Omental fat pad (tissue), 4 donors: ENCODE results near the gene DDX27. TPM values are rescaled to one million over a fixed set of nuclear protein-coding genes. Genes with fewer than 3 reads are reported as not detected.

Experiments used
- ATAC-seq: fragments of 150-250 bp; one replicate; pipeline ENCODE4 v1.9.1; 2016; ENCODE audit warnings: mild to moderate bottlenecking, moderate library complexity; ENCODE audit not compliant: low FRiP score
- DNase-seq: peaks from one replicate; pipeline ENCODE4 v3.0.0-alpha.2; 2019; ENCODE audit warnings: low spot score
- CTCF ChIP-seq, 3 donors: fragments of 450-650 bp; IDR thresholded peaks; one replicate each; pipeline ENCODE4 v1.5.1; 2016 to 2017; ENCODE audit warnings: antibody characterized with exemption in 3 of 3, mild to moderate bottlenecking in 3 of 3, moderate library complexity in 2 of 3
- total RNA-seq, 4 donors: library from RNA; depleted of rRNA; stranded (reverse); fragments of >200 nt; gene quantifications; one replicate each; pipeline ENCODE4 v1.1.0, GENCODE V29; 2016

Gene DDX27
- total RNA-seq, 4 donors from 2014 or later: 23.6 to 36.3 (median 29.4) TPM

DNA sequence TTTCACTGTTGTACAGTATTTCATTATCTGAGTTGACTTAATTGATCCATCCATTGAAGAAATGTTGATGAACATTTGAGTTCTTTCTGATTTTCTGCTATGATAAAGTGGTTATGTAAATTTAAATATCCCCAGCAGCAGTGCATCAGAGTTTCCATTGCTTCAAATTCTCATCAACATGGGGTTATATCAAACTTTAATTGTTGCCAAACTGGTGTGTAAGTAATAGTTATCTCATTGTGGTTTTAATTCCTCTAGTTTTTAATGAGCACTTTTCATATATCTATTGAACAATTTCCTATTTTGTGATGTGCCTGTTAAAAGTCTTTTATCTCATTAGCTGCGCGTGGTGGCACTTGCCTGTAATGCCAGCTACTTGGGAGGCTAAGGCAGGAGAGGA, 40.6 kb downstream of the DDX27 start:
- DNase-seq (no peak), ATAC-seq (no peak)
- TF ChIP-seq CTCF (IDR thresholded peaks at IDR 0.05): no peak

DNA sequence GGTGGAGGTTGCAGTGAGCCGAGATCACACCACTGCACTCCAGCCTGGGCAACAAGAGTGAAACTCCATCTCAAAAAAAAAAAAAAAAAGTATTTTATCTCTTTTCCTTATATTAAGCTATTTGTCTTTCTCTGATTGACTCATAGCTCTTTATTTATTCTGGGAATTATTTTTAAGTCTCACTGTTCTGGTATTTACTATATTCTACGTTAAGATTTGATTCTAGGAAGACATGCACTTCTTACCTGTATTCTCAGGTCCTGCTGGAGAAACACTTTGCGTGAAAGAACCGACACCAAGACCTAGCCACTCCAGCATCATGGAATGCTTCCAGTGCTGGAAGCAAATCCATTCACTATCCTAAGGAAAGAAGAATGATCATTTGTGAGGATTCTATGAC, 41.0 kb downstream of the DDX27 start:
- ATAC-seq: no peak
- no peak for TF ChIP-seq CTCF (IDR thresholded peaks at IDR 0.05)
- no peak for DNase-seq

- no peak for TF ChIP-seq CTCF (IDR thresholded peaks at IDR 0.05)
- ATAC-seq (no peak), DNase-seq (no peak)
These were observed 42.0 kb downstream of the DDX27 start for GRCh38 chr20:49261173-49261572.

DNA sequence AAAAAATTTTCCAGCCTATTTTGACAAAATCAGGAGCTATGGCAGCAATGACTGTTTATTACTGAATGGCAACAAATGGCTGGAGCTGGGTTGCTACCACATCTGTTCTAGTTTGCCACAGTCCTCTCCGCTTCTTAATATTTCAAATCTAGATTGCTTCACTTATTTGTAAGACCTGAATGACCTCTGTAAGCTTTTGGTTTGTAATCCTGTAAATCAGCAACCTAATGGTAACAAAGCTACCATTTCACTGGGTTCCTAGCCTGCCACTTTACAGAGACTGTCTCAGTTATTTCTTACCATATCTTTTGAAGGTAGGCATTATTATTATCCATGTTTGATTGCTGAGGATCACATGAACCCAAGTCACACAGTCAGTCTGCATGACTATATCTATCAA, 43.2 kb downstream of the DDX27 start:
- no peak for DNase-seq
- ATAC-seq: no peak
- no peak for TF ChIP-seq CTCF (IDR thresholded peaks at IDR 0.05)

DNA sequence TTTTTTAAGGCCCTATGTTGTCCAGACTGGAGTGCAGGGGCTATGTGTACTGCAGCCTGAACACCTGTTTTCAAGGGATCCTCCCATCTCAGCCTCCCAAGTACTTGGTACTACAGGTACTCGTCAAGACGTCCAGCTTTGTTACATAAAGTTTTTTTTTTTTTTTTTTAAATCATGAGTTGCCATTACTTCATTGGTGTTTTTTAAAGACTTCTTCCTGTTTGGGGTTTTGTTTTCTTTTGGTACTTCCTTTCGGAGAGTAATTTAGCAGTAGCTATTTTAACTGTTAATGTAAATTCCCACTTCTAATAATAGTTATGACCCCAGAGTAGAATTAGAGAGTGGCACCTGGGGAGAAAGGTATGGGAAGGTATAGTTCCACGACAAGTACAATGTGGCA, 48.1 kb downstream of the DDX27 start:
- ATAC-seq (no peak), DNase-seq (no peak)
- no peak for TF ChIP-seq CTCF (IDR thresholded peaks at IDR 0.05)

- DNase-seq (no peak), ATAC-seq (no peak)
- no peak for TF ChIP-seq CTCF (IDR thresholded peaks at IDR 0.05)
These were observed 49.6 kb downstream of the DDX27 start for GRCh38 chr20:49268600-49269365.

GRCh38 chr20:49270177-49270576, 51.0 kb downstream of the DDX27 start:
- DNase-seq (no peak), ATAC-seq (no peak)
- TF ChIP-seq CTCF (IDR thresholded peaks at IDR 0.05): no peak
